Motor neuron (in vitro differentiated cells): ENCODE data around the gene MIER2. TPM values are rescaled to one million over a fixed set of nuclear protein-coding genes. Genes with fewer than 3 reads are reported as not detected.

Experiments used
- ATAC-seq, 8 experiments: fragments of 200-7000 bp; cut with Tn5 transposase; replicated peaks in 6 of 8; 2 replicates each; pipeline ENCODE4 v1.8.0; 2021; ENCODE audit warnings: mild to moderate bottlenecking in 8 of 8, moderate library complexity in 8 of 8
- H3K27ac ChIP-seq, 2 donors: fragments of 250-450 bp; sonication (Bioruptor Pico); 2 replicates each; pipeline ENCODE4 v1.9.0; 2021; ENCODE audit warnings: antibody characterized with exemption in 2 of 2, mild to moderate bottlenecking in 2 of 2, moderate library complexity in 1 of 2
- H3K4me1 ChIP-seq, 2 donors: fragments of 250-450 bp; sonication (Bioruptor Pico); replicated peaks in 1 of 2; 2 replicates each; pipeline ENCODE4 v1.6.1; 2021; ENCODE audit warnings: antibody characterized with exemption in 2 of 2, mild to moderate bottlenecking in 2 of 2, moderate library complexity in 1 of 2
- H3K4me3 ChIP-seq, 5 donors: fragments of 250-450 bp; sonication (Bioruptor Pico); 2 replicates each; pipeline ENCODE4 v1.9.0; 2021; ENCODE audit warnings: antibody characterized with exemption in 5 of 5, mild to moderate bottlenecking in 5 of 5, moderate library complexity in 4 of 5
- WGBS, 10 experiments: fragments of 450-650 bp; shearing (Covaris generic); methylation state at CpG; one replicate each; pipeline ENCODE4 v1.0.0; 2022; 5-methylcytosine and 5-hydroxymethylcytosine counted together
- in situ Hi-C, 9 experiments: fragments of 400-800 bp; cut with MboI; loops; one replicate each; pipeline ENCODE4 v1.15.0; 2021; ENCODE audit warnings: low sequenced_read_pairs in 9 of 9, low pct_unique_long_range_greater_than_20kb in 2 of 9; ENCODE audit not compliant: unreplicated experiment in 9 of 9
- total RNA-seq, 8 experiments: library from RNA; unstranded; fragments of 300-600 nt; gene quantifications; 2 replicates each; pipeline versions ENCODE4 v1.2.3 to v1.2.4, GENCODE V29; 2022

MIER2 gene
- total RNA-seq, 8 experiments from 2014 or later, result 6.1 to 25.0 (median 15.8) TPM

- Histone ChIP-seq H3K4me3 (no peak overlapping the region), H3K27ac (no peak overlapping the region), H3K4me1 (peaks cover 9 to 16% of the 10 kb centered on the region in 2 donors)
- 23 to 83% (median 49%) methylated on average over 1 to 12 of the region's 26 CpGs; no CpG with 5 or more reads in 4 of the 10 experiments for WGBS, 10 experiments
- in situ Hi-C loops, result no loop called here
- ATAC-seq, result peak in 4 of 8 experiments; percentile 28 to 73 (median 54)
Observed at GRCh38 chr19:289651-290371, 54.8 kb downstream of the MIER2 start.

DNA sequence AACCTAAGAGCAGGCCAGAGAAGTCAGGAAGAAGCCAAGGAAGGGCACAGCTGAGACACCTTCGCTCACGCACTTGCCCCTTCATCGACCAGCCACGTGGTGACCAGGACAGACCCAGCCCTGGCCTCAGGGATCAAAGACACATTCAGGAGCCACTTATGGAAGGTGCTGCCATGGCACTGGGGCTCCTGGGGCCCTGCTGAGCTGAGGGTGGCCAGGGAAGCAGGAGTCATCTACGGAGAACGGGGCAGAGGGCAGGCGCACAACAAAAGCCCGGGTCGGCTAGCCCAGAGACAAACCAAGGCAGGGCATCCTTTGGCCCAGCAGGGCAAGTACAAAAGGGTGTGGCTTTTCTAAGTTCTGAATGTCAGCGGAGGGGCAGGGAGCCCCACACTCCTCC, 55.7 kb downstream of the MIER2 start:
- Histone ChIP-seq H3K4me1 (peaks cover 0 to 9% of the 10 kb centered on the region in 2 donors), H3K4me3 (no peak overlapping the region), H3K27ac (no peak overlapping the region)
- WGBS, 10 experiments, result 39 to 82% (median 73%) methylated on average over 4 to 8 of the region's 10 CpGs; no CpG with 5 or more reads in 6 of the 10 experiments
- no peak for ATAC-seq
- in situ Hi-C loops, result no loop called here

GRCh38 chr19:287381-287871, 57.2 kb downstream of the MIER2 start:
- Histone ChIP-seq H3K4me1 (peaks cover 0 to 9% of the 10 kb centered on the region in 2 donors), H3K4me3 (no peak overlapping the region), H3K27ac (no peak overlapping the region)
- in situ Hi-C loops, result no loop called here
- 80 to 100% methylated on average over 1 of the region's 19 CpGs; no CpG with 5 or more reads in 8 of the 10 experiments for WGBS, 10 experiments
- ATAC-seq, result no peak

GRCh38 chr19:283395-283794, 61.2 kb downstream of the MIER2 start:
- WGBS, 10 experiments, result 20 to 100% (median 84%) methylated on average over 1 to 7 of the region's 10 CpGs; no CpG with 5 or more reads in 3 of the 10 experiments
- no peak overlapping the region for H3K27ac ChIP-seq
- peaks cover 10 to 12% of the 10 kb centered on the region in 2 donors for H3K4me1 ChIP-seq
- no peak for ATAC-seq
- no peak overlapping the region for H3K4me3 ChIP-seq
- in situ Hi-C loops, result no loop called here

DNA sequence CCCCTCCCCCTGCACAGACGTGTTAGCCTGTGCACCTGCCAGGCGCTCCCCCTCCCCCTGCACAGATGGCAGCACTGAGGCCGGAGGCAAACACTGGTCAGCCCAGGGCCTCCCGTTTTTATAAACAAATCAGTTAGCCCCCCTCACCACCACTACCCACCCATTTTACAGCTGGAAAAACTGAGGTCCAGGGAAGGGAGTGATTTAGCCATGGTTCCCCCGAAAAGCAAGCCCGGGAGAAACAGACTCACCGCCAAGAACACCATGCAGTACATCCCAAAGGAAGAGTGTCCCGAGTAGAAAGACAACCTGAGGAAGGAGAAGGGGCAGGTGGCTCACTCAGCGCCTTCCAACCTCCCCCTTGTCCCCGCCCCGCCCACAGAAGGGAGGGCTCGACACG, 62.1 kb downstream of the MIER2 start:
- Histone ChIP-seq H3K4me3 (no peak overlapping the region), H3K27ac (no peak overlapping the region), H3K4me1 (peaks cover 10 to 12% of the 10 kb centered on the region in 2 donors)
- in situ Hi-C loops, result no loop called here
- no peak for ATAC-seq
- 50% methylated on average over 1 to 2 of the region's 13 CpGs; no CpG with 5 or more reads in 8 of the 10 experiments for WGBS, 10 experiments

- Histone ChIP-seq H3K4me3 (no peak overlapping the region), H3K4me1 (peaks cover 10 to 12% of the 10 kb centered on the region in 2 donors), H3K27ac (no peak overlapping the region)
- peak in 1 of 8 experiments; percentile 24 for ATAC-seq
- WGBS, 10 experiments, result no CpG with 5 or more reads among the region's 10 CpGs
- in situ Hi-C loops, result no loop called here
Observed at GRCh38 chr19:281992-282391, 62.6 kb downstream of the MIER2 start.

DNA sequence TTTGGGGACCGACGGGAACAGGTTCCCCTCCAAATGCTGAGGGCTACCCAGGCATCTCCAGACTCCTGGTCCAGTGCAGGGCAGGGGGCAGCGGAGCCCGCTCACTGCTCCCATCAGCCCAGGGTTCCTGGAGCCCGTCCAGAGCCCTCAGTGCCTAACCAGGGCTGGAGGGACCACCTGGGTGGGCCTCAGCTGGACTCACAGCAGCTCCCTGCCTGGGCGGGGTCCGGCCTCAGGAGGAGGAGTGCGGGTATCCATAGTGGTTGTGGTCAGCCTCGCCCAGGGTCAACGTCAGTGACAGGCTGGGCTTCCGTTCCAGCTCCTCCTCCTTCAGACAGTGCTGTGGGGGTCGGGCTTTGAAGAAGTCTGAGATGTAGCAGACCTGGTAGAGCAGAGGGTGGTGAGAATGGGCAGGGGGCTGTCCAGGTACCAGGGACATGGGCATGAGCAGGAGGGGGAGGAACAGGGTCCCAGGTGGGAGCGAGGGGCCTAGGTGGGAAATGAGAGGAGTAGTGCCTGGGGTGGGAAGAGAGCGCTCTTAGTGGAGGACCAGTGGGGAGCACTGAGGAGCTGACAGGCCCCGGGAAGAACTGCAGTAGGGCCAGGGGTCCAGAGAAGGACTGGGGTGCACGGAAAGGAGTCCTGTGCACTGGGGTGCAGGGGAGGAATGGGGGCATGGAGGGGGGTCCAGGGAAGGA, 63.3 kb downstream of the MIER2 start:
- Histone ChIP-seq H3K27ac (peak overlapping the region in 1 of 2 donors; percentile 57), H3K4me1 (peaks cover 10 to 12% of the 10 kb centered on the region in 2 donors), H3K4me3 (no peak overlapping the region)
- in situ Hi-C loops, result no loop called here
- peak in 5 of 8 experiments; percentile 17 to 60 (median 20) for ATAC-seq
- 40 to 82% (median 74%) methylated on average over 2 to 6 of the region's 16 CpGs; no CpG with 5 or more reads in 6 of the 10 experiments for WGBS, 10 experiments

- H3K4me3 ChIP-seq, result no peak overlapping the region
- WGBS, 10 experiments, result 22 to 67% (median 36%) methylated on average over 1 to 5 of the region's 12 CpGs; no CpG with 5 or more reads in 3 of the 10 experiments
- ATAC-seq, result peak in 5 of 8 experiments; percentile 52 to 65 (median 60)
Observed at GRCh38 chr19:280541-281009, 64.0 kb downstream of the MIER2 start.

DNA sequence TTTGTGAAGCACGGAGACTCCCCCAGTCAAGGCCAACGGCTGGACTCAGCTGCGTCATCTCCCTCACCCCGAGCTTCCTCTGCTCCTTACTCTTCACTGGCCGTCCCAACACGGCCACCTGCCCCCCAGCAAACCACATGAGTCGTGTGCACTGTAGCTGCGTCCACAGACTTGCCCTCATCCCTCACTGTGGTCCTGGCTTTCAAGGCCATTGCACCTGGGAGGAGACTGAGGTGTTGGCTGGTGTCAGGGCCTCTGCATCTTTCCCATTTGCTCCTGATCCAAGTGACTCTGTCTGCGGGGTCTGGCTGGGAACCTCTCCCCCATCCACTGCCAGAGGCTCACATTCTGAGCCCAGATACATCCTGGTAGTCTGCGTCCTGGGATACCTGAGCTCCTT, 64.9 kb downstream of the MIER2 start:
- WGBS, 10 experiments, result 33 to 93% (median 60%) methylated on average over 1 to 6 of the region's 10 CpGs; no CpG with 5 or more reads in 5 of the 10 experiments
- ATAC-seq, result no peak
- H3K27ac ChIP-seq, result no peak overlapping the region
- in situ Hi-C loops, result no loop called here
- H3K4me3 ChIP-seq, result no peak overlapping the region
- peaks cover 10 to 12% of the 10 kb centered on the region in 2 donors for H3K4me1 ChIP-seq

More at GRCh38 chr19:280541-281009, 64.0 kb downstream of the MIER2 start:
- Histone ChIP-seq H3K4me1 (peaks cover 10 to 12% of the 10 kb centered on the region in 2 donors), H3K27ac (peak overlapping the region in 1 of 2 donors; percentile 32)
- in situ Hi-C loops, result no loop called here

GRCh38 chr19:279231-279630, 65.4 kb downstream of the MIER2 start:
- H3K4me1 ChIP-seq, result peaks cover 10 to 12% of the 10 kb centered on the region in 2 donors
- no peak overlapping the region for H3K4me3 ChIP-seq
- no peak overlapping the region for H3K27ac ChIP-seq
- ATAC-seq, result no peak
- 0 to 100% (median 71%) methylated on average over 1 to 7 of the region's 8 CpGs; no CpG with 5 or more reads in 1 of the 10 experiments for WGBS, 10 experiments
- in situ Hi-C loops, result no loop called here

GRCh38 chr19:277581-278165, 66.9 kb downstream of the MIER2 start:
- WGBS, 10 experiments, result 3 to 37% (median 20%) methylated on average over 3 to 13 of the region's 21 CpGs; no CpG with 5 or more reads in 2 of the 10 experiments
- peak in 1 of 8 experiments; percentile 65 for ATAC-seq
- H3K4me1 ChIP-seq, result peaks cover 10 to 12% of the 10 kb centered on the region in 2 donors
- no peak overlapping the region for H3K27ac ChIP-seq
- no peak overlapping the region for H3K4me3 ChIP-seq
- in situ Hi-C loops, result no loop called here

- Histone ChIP-seq H3K27ac (no peak overlapping the region), H3K4me1 (peaks cover 10 to 12% of the 10 kb centered on the region in 2 donors), H3K4me3 (no peak overlapping the region)
- in situ Hi-C loops, result no loop called here
- WGBS, 10 experiments, result 0 to 100% (median 43%) methylated on average over 1 to 4 of the region's 7 CpGs; no CpG with 5 or more reads in 4 of the 10 experiments
- no peak for ATAC-seq
Observed at GRCh38 chr19:277131-277530, 67.5 kb downstream of the MIER2 start.
